ES-I3 (cell line): ENCODE results near the gene GLB1L2.

Experiments
- H3K36me3 ChIP-seq: 2 replicates; pipeline ENCODE4 v1.6.1; 2013; ENCODE audit warnings: mild to moderate bottlenecking, low read length, control low read depth, moderate library complexity; ENCODE audit not compliant: insufficient read depth
- H3K4me1 ChIP-seq: 2 replicates; pipeline ENCODE4 v1.6.1; 2013; ENCODE audit warnings: mild to moderate bottlenecking, control low read depth, low read length; ENCODE audit not compliant: insufficient read depth
- H3K9ac ChIP-seq: 2 replicates; pipeline ENCODE4 v1.6.1; 2013; ENCODE audit warnings: low read depth, mild to moderate bottlenecking, low read length, moderate library complexity
- H3K9me3 ChIP-seq: 2 replicates; pipeline ENCODE4 v1.6.1; 2013; ENCODE audit warnings: mild to moderate bottlenecking, low read length, moderate library complexity; ENCODE audit not compliant: control insufficient read depth, insufficient read depth

The GLB1L2 gene

GRCh38 chr11:134399996-134400395 lies 68.2 kb downstream of the GLB1L2 start:
- Histone ChIP-seq H3K4me1 (no peaks in the 10 kb centered on the region; the same call in 1 of the 2 replicates), H3K36me3 (no peaks in the 10 kb centered on the region), H3K9me3 (no peaks in the 10 kb centered on the region), H3K9ac (no peak overlapping the region)

- Histone ChIP-seq H3K9me3 (no peaks in the 10 kb centered on the region), H3K4me1 (peaks cover 2% of the 10 kb centered on the region; the same call in 1 of the 2 replicates), H3K9ac (no peak overlapping the region), H3K36me3 (no peaks in the 10 kb centered on the region)
Measured at GRCh38 chr11:134401825-134402809, 70.3 kb downstream of the GLB1L2 start.

- H3K9me3 ChIP-seq: no peaks in the 10 kb centered on the region
- no peaks in the 10 kb centered on the region for H3K36me3 ChIP-seq
Measured at GRCh38 chr11:134402910-134403309, 71.1 kb downstream of the GLB1L2 start.

GRCh38 chr11:134404575-134405341 lies 73.0 kb downstream of the GLB1L2 start:
- Histone ChIP-seq H3K36me3 (no peaks in the 10 kb centered on the region), H3K9me3 (no peaks in the 10 kb centered on the region), H3K4me1 (peaks cover 9% of the 10 kb centered on the region; the same call in 1 of the 2 replicates), H3K9ac (no peak overlapping the region)

More at GRCh38 chr11:134402910-134403309, 71.1 kb downstream of the GLB1L2 start:
- Histone ChIP-seq H3K9ac (no peak overlapping the region), H3K4me1 (peaks cover 7% of the 10 kb centered on the region; the same call in 1 of the 2 replicates)

GRCh38 chr11:134405436-134405835 lies 73.6 kb downstream of the GLB1L2 start:
- no peak overlapping the region for H3K9ac ChIP-seq
- H3K4me1 ChIP-seq: peaks cover 12% of the 10 kb centered on the region; the same call in 1 of the 2 replicates
- H3K36me3 ChIP-seq: no peaks in the 10 kb centered on the region
- H3K9me3 ChIP-seq: no peaks in the 10 kb centered on the region

GRCh38 chr11:134405841-134406240 lies 74.1 kb downstream of the GLB1L2 start:
- H3K9ac ChIP-seq: no peak overlapping the region
- no peaks in the 10 kb centered on the region for H3K36me3 ChIP-seq
- H3K9me3 ChIP-seq: no peaks in the 10 kb centered on the region
- H3K4me1 ChIP-seq: peaks cover 12% of the 10 kb centered on the region; the same call in 1 of the 2 replicates

- peaks cover 12% of the 10 kb centered on the region; the same call in 1 of the 2 replicates for H3K4me1 ChIP-seq
- H3K9me3 ChIP-seq: no peaks in the 10 kb centered on the region
- H3K36me3 ChIP-seq: no peaks in the 10 kb centered on the region
- H3K9ac ChIP-seq: no peak overlapping the region
Measured at GRCh38 chr11:134406264-134407185, 74.7 kb downstream of the GLB1L2 start.

GRCh38 chr11:134407321-134407828 lies 75.6 kb downstream of the GLB1L2 start:
- H3K4me1 ChIP-seq: peaks cover 12% of the 10 kb centered on the region; the same call in 1 of the 2 replicates
- H3K9ac ChIP-seq: no peak overlapping the region
- H3K9me3 ChIP-seq: no peaks in the 10 kb centered on the region
- no peaks in the 10 kb centered on the region for H3K36me3 ChIP-seq

- H3K9ac ChIP-seq: no peak overlapping the region
- no peaks in the 10 kb centered on the region for H3K36me3 ChIP-seq
- H3K9me3 ChIP-seq: no peaks in the 10 kb centered on the region
- H3K4me1 ChIP-seq: peaks cover 12% of the 10 kb centered on the region; the same call in 1 of the 2 replicates
Measured at GRCh38 chr11:134407923-134408322, 76.1 kb downstream of the GLB1L2 start.

GRCh38 chr11:134409552-134410429 lies 78.0 kb downstream of the GLB1L2 start:
- no peaks in the 10 kb centered on the region for H3K9me3 ChIP-seq
- no peak overlapping the region for H3K9ac ChIP-seq
- no peaks in the 10 kb centered on the region for H3K36me3 ChIP-seq
- H3K4me1 ChIP-seq: peaks cover 23% of the 10 kb centered on the region

GRCh38 chr11:134410766-134411165 lies 79.0 kb downstream of the GLB1L2 start:
- H3K4me1 ChIP-seq: peaks cover 31% of the 10 kb centered on the region
- no peaks in the 10 kb centered on the region for H3K36me3 ChIP-seq
- no peaks in the 10 kb centered on the region for H3K9me3 ChIP-seq
- H3K9ac ChIP-seq: no peak overlapping the region

- Histone ChIP-seq H3K9ac (peak within 1 kb of the TSS; percentile 65), H3K36me3 (no peaks in the 10 kb centered on the region), H3K4me1 (peaks cover 26% of the 10 kb centered on the region), H3K9me3 (no peaks in the 10 kb centered on the region)
Measured at GRCh38 chr11:134412203-134413042, 80.6 kb downstream of the GLB1L2 start, which contains the start of gene B3GAT1. Gene B3GAT1, minus strand, starts transcription at chr11:134412242. Its CDS starts 24,583 bp downstream, at chr11:134387659.
